Measurements from ENCODE around the gene AHDC1.

AHDC1 gene

DNA sequence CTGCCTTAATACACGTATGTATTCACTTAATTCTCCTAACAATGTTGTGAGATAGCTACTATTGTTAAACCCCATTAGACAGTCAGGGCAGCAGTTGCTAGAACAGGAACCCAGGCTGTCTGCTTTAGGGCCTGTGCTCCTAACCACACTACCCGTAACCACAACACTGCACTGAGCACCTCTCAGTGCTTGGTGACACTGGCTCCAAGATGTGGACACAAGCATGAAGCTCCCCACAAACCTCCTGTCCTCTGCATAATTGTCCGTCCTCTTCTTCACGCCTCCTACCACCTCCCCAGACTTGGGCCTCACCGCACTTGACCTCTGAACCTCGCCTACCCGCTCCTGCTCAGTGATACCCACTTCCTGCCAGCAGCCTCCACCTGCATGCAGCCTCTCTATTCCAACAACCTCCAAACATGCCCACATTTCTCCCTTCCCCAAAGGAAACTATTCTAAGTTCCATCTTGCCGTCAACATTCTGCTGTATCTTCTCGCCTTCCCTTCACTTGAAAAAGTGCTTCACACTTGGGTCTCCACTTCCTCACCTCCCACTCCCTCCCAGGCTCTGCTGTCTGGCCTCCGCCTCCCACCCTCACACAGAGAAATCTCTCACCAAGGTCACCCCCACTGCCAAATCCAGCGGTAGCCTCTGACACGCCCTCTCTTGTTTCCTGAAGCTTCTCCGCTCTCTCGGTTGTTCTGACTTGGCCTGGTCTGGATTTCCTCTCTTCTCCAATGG, 14.6 kb upstream of the AHDC1 start:
- Histone ChIP-seq H3K4me3 (ENCODE audit: low read length) (no peak overlapping the region), H3K79me2 (ENCODE audit: control insufficient read depth, insufficient read depth, low read length) (no peaks in the 10 kb centered on the region), H3K23ac (ENCODE audit: low read length) (no peak overlapping the region), H2BK120ac (ENCODE audit: low read depth, low read length) (no peak overlapping the region), H3K4me2 (ENCODE audit: low read length) (no peak overlapping the region), H3K56ac (ENCODE audit: low read length) (no peak overlapping the region), H3K27me3 (ENCODE audit: insufficient read depth, low read length, poor library complexity) (no peaks in the 10 kb centered on the region), H3K4me1 (ENCODE audit: control insufficient read depth, low read depth, low read length) (peaks cover 2% of the 10 kb centered on the region), H2BK5ac (ENCODE audit: low read length) (no peak overlapping the region), H3K18ac (ENCODE audit: low read length) (no peak overlapping the region), H2AK5ac (ENCODE audit: low read length) (no peak overlapping the region), H3K4ac (ENCODE audit: low read depth, low read length) (no peak overlapping the region), H3K36me3 (ENCODE audit: control insufficient read depth, insufficient read depth, low read length) (no peaks in the 10 kb centered on the region), H4K8ac (ENCODE audit: low read depth, low read length) (no peak overlapping the region), H2BK15ac (replicated peaks; ENCODE audit: low read depth) (no peak overlapping the region), H4K5ac (ENCODE audit: low read length) (no peak overlapping the region), H3K27ac (ENCODE audit: low read depth, low read length) (no peak overlapping the region), H3K79me1 (ENCODE audit: low read length) (no peaks in the 10 kb centered on the region), H3K9ac (ENCODE audit: low read length) (no peak overlapping the region)
- WGBS (ENCODE audit: extremely low coverage, insufficient coverage, low lambda C conversion rate): 100% methylated on average over 1 of the region's 14 CpGs
- DNase-seq: no peak

DNA sequence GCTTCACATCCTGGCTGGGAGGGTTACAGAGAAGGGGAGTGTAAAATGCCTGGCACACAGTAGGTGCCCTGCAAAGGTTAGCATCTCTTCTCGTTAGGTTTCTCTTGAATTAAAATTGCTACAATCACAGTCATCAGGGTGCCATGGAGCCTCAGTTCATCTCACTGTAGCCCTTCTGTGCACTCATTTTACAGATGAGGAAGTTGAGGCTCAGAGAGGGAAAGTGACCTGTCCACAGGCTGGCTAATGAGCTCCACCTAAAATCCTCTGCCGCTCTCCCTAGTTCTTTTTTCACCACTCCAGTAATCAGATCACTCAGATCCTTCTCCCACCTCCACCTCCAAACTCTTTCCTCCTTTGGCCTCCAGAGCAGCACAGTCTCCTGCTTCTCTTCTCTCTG, 13.5 kb upstream of the AHDC1 start:
- H4K5ac ChIP-seq (ENCODE audit: low read length): no peak overlapping the region
- no peak overlapping the region for H3K9ac ChIP-seq (ENCODE audit: low read length)
- no peak overlapping the region for H3K4me3 ChIP-seq (ENCODE audit: low read length)
- H3K23ac ChIP-seq (ENCODE audit: low read length): no peak overlapping the region
- no peak overlapping the region for H2AK5ac ChIP-seq (ENCODE audit: low read length)
- no peak overlapping the region for H3K27ac ChIP-seq (ENCODE audit: low read depth, low read length)
- H2BK15ac ChIP-seq (replicated peaks; ENCODE audit: low read depth): no peak overlapping the region
- no peaks in the 10 kb centered on the region for H3K79me2 ChIP-seq (ENCODE audit: control insufficient read depth, insufficient read depth, low read length)
- no peak overlapping the region for H2BK120ac ChIP-seq (ENCODE audit: low read depth, low read length)
- no peaks in the 10 kb centered on the region for H3K27me3 ChIP-seq (ENCODE audit: insufficient read depth, low read length, poor library complexity)
- DNase-seq: no peak
- no peak overlapping the region for H4K8ac ChIP-seq (ENCODE audit: low read depth, low read length)
- no peaks in the 10 kb centered on the region for H3K4me1 ChIP-seq (ENCODE audit: control insufficient read depth, low read depth, low read length)
- no peak overlapping the region for H3K4me2 ChIP-seq (ENCODE audit: low read length)
- H3K79me1 ChIP-seq (ENCODE audit: low read length): no peaks in the 10 kb centered on the region
- H3K4ac ChIP-seq (ENCODE audit: low read depth, low read length): no peak overlapping the region
- WGBS (ENCODE audit: extremely low coverage, insufficient coverage, low lambda C conversion rate): no CpG with 5 or more reads among the region's 2 CpGs
- H3K56ac ChIP-seq (ENCODE audit: low read length): no peak overlapping the region
- no peak overlapping the region for H3K18ac ChIP-seq (ENCODE audit: low read length)
- H3K36me3 ChIP-seq (ENCODE audit: control insufficient read depth, insufficient read depth, low read length): no peaks in the 10 kb centered on the region
- no peak overlapping the region for H2BK5ac ChIP-seq (ENCODE audit: low read length)

DNA sequence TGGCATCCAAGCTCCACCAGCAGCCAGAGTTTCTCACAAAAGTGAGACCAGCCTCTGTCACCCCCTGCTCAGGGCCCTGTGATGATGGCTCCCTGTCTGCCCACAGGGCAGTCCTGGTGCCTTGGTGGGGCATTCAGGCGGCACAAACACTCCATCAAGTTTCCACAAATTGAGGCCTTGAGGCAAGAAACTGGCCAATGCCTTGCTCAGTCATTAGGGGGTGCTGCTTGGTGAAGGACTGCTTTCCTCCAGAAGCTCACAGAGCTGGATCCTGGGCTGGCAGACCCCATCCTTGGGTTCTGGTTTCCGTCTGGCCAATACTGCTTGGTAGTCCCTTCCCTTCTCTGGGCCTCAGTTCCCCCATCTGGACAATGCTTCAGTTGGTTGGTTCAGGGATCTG, 12.5 kb upstream of the AHDC1 start:
- no peak overlapping the region for H2BK5ac ChIP-seq (ENCODE audit: low read length)
- no CpG with 5 or more reads among the region's 2 CpGs for WGBS (ENCODE audit: extremely low coverage, insufficient coverage, low lambda C conversion rate)
- no peaks in the 10 kb centered on the region for H3K79me2 ChIP-seq (ENCODE audit: control insufficient read depth, insufficient read depth, low read length)
- H3K4me1 ChIP-seq (ENCODE audit: control insufficient read depth, low read depth, low read length): no peaks in the 10 kb centered on the region
- H3K9ac ChIP-seq (ENCODE audit: low read length): no peak overlapping the region
- H3K36me3 ChIP-seq (ENCODE audit: control insufficient read depth, insufficient read depth, low read length): no peaks in the 10 kb centered on the region
- H4K8ac ChIP-seq (ENCODE audit: low read depth, low read length): no peak overlapping the region
- no peak overlapping the region for H2BK120ac ChIP-seq (ENCODE audit: low read depth, low read length)
- H3K27ac ChIP-seq (ENCODE audit: low read depth, low read length): no peak overlapping the region
- H3K79me1 ChIP-seq (ENCODE audit: low read length): no peaks in the 10 kb centered on the region
- H3K23ac ChIP-seq (ENCODE audit: low read length): no peak overlapping the region
- no peak overlapping the region for H3K4me3 ChIP-seq (ENCODE audit: low read length)
- no peak overlapping the region for H4K5ac ChIP-seq (ENCODE audit: low read length)
- no peak overlapping the region for H2AK5ac ChIP-seq (ENCODE audit: low read length)
- H2BK15ac ChIP-seq (replicated peaks; ENCODE audit: low read depth): no peak overlapping the region
- H3K27me3 ChIP-seq (ENCODE audit: insufficient read depth, low read length, poor library complexity): no peaks in the 10 kb centered on the region
- no peak overlapping the region for H3K56ac ChIP-seq (ENCODE audit: low read length)
- H3K18ac ChIP-seq (ENCODE audit: low read length): no peak overlapping the region
- H3K4ac ChIP-seq (ENCODE audit: low read depth, low read length): no peak overlapping the region
- no peak overlapping the region for H3K4me2 ChIP-seq (ENCODE audit: low read length)
- no peak for DNase-seq

DNA sequence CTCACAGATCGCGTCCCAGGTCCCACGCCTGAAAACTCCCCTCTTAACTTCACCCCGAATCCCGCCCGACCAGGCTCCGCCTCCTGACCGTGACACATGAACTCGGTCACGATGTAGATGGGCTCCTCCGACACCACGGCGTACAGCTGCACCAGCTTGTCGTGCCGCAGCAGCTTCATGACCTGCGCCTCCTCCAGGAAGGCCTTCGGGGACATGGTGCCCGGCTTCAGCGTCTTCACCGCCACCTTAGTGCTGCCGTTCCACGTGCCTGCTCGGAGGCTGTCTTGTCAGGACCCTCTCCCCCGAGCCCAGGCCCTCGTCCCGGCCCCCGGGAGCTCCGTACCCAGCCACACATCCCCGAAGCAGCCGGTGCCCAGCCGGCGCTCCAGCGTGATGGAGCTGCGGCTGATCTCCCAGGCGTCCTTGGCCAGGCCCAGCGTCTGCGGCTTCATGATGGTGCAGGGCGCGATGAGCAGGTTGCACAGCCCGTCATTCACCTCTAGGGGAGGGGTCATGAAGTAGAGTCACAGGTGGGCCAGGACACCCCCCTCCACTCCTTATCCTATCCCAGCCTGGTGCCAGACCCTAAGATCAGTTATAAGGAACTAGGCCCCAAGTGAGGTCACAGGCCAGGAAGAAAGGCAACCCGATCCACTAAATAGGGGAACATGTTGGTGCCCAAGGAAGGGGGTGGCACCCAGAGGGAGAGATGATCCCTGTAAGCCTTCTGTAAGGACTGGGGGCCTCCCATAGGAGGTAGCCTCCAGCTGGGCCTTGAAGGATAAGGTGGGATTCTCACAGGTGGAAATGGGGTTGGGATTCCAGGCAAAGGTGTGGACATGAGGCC, 11.6 kb upstream of the AHDC1 start:
- Histone ChIP-seq H3K4me2 (ENCODE audit: low read length) (peak overlapping the region; percentile 96), H4K8ac (ENCODE audit: low read depth, low read length) (no peak overlapping the region), H3K4me3 (ENCODE audit: low read length) (peak overlapping the region; percentile 51), H3K18ac (ENCODE audit: low read length) (no peak overlapping the region), H2BK5ac (ENCODE audit: low read length) (no peak overlapping the region), H3K27ac (ENCODE audit: low read depth, low read length) (no peak overlapping the region), H4K5ac (ENCODE audit: low read length) (no peak overlapping the region), H3K79me1 (ENCODE audit: low read length) (no peaks in the 10 kb centered on the region), H2AK5ac (ENCODE audit: low read length) (no peak overlapping the region), H3K4ac (ENCODE audit: low read depth, low read length) (no peak overlapping the region), H3K4me1 (ENCODE audit: control insufficient read depth, low read depth, low read length) (no peaks in the 10 kb centered on the region), H3K56ac (ENCODE audit: low read length) (peak overlapping the region; percentile 82), H3K9ac (ENCODE audit: low read length) (peak overlapping the region; percentile 60), H3K36me3 (ENCODE audit: control insufficient read depth, insufficient read depth, low read length) (no peaks in the 10 kb centered on the region), H3K27me3 (ENCODE audit: insufficient read depth, low read length, poor library complexity) (no peaks in the 10 kb centered on the region), H2BK120ac (ENCODE audit: low read depth, low read length) (no peak overlapping the region), H2BK15ac (replicated peaks; ENCODE audit: low read depth) (no peak overlapping the region), H3K23ac (ENCODE audit: low read length) (peak overlapping the region; percentile 29), H3K79me2 (ENCODE audit: control insufficient read depth, insufficient read depth, low read length) (no peaks in the 10 kb centered on the region)
- DNase-seq: no peak
- WGBS (ENCODE audit: extremely low coverage, insufficient coverage, low lambda C conversion rate): no CpG with 5 or more reads among the region's 41 CpGs

DNA sequence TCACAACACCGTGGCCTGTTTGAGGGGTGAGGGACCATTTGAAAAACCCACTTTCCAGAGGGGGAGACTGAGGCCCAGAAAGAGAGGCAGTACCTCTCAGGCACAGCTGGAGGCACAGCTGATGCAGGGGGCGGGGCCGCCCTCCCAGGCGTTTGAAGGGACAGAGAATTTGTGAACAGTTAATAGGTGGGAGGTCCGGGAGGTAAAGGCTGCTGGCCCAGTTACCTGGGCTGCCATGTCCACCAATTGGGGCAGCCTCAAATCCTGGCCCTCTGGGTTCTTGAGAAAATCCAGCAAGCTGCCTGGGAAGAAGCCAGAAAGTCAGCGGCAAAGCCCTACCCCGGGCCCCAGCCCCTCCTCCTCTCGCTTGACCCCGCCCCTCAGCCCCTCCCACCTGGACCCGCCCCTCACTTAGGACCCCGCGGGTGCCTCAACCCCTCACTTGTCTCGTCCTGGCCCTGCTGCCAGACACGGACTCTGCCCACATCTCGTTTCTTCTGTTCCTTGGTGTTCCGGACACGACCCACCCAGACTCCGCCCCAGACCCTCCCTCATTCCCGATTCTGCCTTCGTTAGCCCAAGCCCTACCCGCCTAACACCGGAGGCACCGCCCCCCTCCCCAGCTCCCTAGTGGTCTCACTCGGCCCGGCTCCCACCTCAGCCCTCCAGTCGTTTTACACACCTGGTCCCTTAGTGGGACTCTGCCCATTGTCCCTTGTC, 10.8 kb upstream of the AHDC1 start:
- no peak overlapping the region for H3K18ac ChIP-seq (ENCODE audit: low read length)
- no peak overlapping the region for H4K5ac ChIP-seq (ENCODE audit: low read length)
- DNase-seq: peak; percentile 68
- no peaks in the 10 kb centered on the region for H3K79me2 ChIP-seq (ENCODE audit: control insufficient read depth, insufficient read depth, low read length)
- H2BK5ac ChIP-seq (ENCODE audit: low read length): no peak overlapping the region
- H3K79me1 ChIP-seq (ENCODE audit: low read length): no peaks in the 10 kb centered on the region
- H3K4me2 ChIP-seq (ENCODE audit: low read length): peak overlapping the region; percentile 96
- peak overlapping the region; percentile 29 for H3K23ac ChIP-seq (ENCODE audit: low read length)
- no peak overlapping the region for H4K8ac ChIP-seq (ENCODE audit: low read depth, low read length)
- no peak overlapping the region for H3K4ac ChIP-seq (ENCODE audit: low read depth, low read length)
- no peaks in the 10 kb centered on the region for H3K36me3 ChIP-seq (ENCODE audit: control insufficient read depth, insufficient read depth, low read length)
- H2BK15ac ChIP-seq (replicated peaks; ENCODE audit: low read depth): no peak overlapping the region
- H2BK120ac ChIP-seq (ENCODE audit: low read depth, low read length): no peak overlapping the region
- H3K9ac ChIP-seq (ENCODE audit: low read length): peak overlapping the region; percentile 60
- no CpG with 5 or more reads among the region's 26 CpGs for WGBS (ENCODE audit: extremely low coverage, insufficient coverage, low lambda C conversion rate)
- peak overlapping the region; percentile 51 for H3K4me3 ChIP-seq (ENCODE audit: low read length)
- no peaks in the 10 kb centered on the region for H3K4me1 ChIP-seq (ENCODE audit: control insufficient read depth, low read depth, low read length)
- no peaks in the 10 kb centered on the region for H3K27me3 ChIP-seq (ENCODE audit: insufficient read depth, low read length, poor library complexity)
- H2AK5ac ChIP-seq (ENCODE audit: low read length): no peak overlapping the region
- H3K56ac ChIP-seq (ENCODE audit: low read length): peak overlapping the region; percentile 82
- H3K27ac ChIP-seq (ENCODE audit: low read depth, low read length): no peak overlapping the region

Data from mesendoderm (in vitro differentiated cells).